Germinal center (tissue), 1 donor: ENCODE data around the gene GRIN3B.
A peak's percentile ranks its signal among the peaks of the same experiment; 100 is the strongest.

Experiments
- DNase-seq: peaks from one replicate; pipeline ENCODE4 v3.0.0; 2012; ENCODE audit warnings: mixed read lengths, low spot score

GRIN3B gene

GRCh38 chr19:1041835-1042685 is 41.8 kb downstream of the GRIN3B start:
- no peak for DNase-seq

- DNase-seq = no peak
Measured at GRCh38 chr19:1042689-1043511, 42.7 kb downstream of the GRIN3B start.

GRCh38 chr19:1045247-1045603 is 45.0 kb downstream of the GRIN3B start:
- DNase-seq = peak; percentile 74

GRCh38 chr19:1046117-1046626 is 46.0 kb downstream of the GRIN3B start:
- DNase-seq = no peak

- DNase-seq = no peak
Measured at GRCh38 chr19:1046836-1047695, 46.8 kb downstream of the GRIN3B start.

GRCh38 chr19:1047696-1048147 is 47.5 kb downstream of the GRIN3B start:
- DNase-seq = no peak

- DNase-seq = no peak
Measured at GRCh38 chr19:1049106-1049505, 48.9 kb downstream of the GRIN3B start.

GRCh38 chr19:1049800-1050199 is 49.6 kb downstream of the GRIN3B start:
- DNase-seq = no peak

GRCh38 chr19:1050989-1051788 is 51.0 kb downstream of the GRIN3B start:
- DNase-seq = no peak

GRCh38 chr19:1051791-1052190 is 51.6 kb downstream of the GRIN3B start:
- no peak for DNase-seq

- no peak for DNase-seq
Measured at GRCh38 chr19:1052349-1052975, 52.2 kb downstream of the GRIN3B start.

GRCh38 chr19:1053176-1054101 is 53.2 kb downstream of the GRIN3B start:
- no peak for DNase-seq

GRCh38 chr19:1054102-1055027 is 54.1 kb downstream of the GRIN3B start:
- DNase-seq = no peak

GRCh38 chr19:1055028-1055425 is 54.8 kb downstream of the GRIN3B start:
- DNase-seq = no peak

GRCh38 chr19:1055886-1056620 is 55.8 kb downstream of the GRIN3B start:
- DNase-seq = no peak

GRCh38 chr19:1057176-1057855 is 57.1 kb downstream of the GRIN3B start:
- DNase-seq = no peak

- no peak for DNase-seq
Measured at GRCh38 chr19:1058112-1058511, 57.9 kb downstream of the GRIN3B start.
